GM12875 (cell line): ENCODE measurements around the gene JTB.

Experiments used
- H3K4me3 ChIP-seq: one replicate; pipeline ENCODE4 v1.5.1; 2011; ENCODE audit warnings: low read depth, low read length, control low read depth
- CTCF ChIP-seq: IDR thresholded peaks from 2 replicates; pipeline ENCODE4 v1.5.1; 2011; ENCODE audit warnings: low read depth, mild to moderate bottlenecking, control low read depth, inconsistent platforms, low read length, moderate library complexity, borderline replicate concordance; ENCODE audit not compliant: insufficient read depth

The JTB gene

GRCh38 chr1:153951801-153952200 is 25.7 kb downstream of the JTB start:
- no peak for TF ChIP-seq CTCF

GRCh38 chr1:153951183-153951582 is 26.3 kb downstream of the JTB start:
- TF ChIP-seq CTCF = no peak
- H3K4me3 ChIP-seq = no peak overlapping the region

More at GRCh38 chr1:153951801-153952200, 25.7 kb downstream of the JTB start:
- H3K4me3 ChIP-seq = no peak overlapping the region

GRCh38 chr1:153946622-153947241 is 30.7 kb downstream of the JTB start, which contains the start of gene DENND4B:
DENND4B (minus strand) TSS chr1:153946718; CDS start chr1:153944374, 2,344 bp downstream.
- peak; percentile 97 for TF ChIP-seq CTCF
- peak within 1 kb of the TSS; percentile 92 for H3K4me3 ChIP-seq

GRCh38 chr1:153945795-153946621 is 31.5 kb downstream of the JTB start:
- TF ChIP-seq CTCF = no peak
- H3K4me3 ChIP-seq = peak overlapping the region; percentile 92

- TF ChIP-seq CTCF = no peak
- H3K4me3 ChIP-seq = peak overlapping the region; percentile 92
Observed at GRCh38 chr1:153945131-153945794, 32.2 kb downstream of the JTB start.

GRCh38 chr1:153944827-153945117 is 32.7 kb downstream of the JTB start:
- peak overlapping the region; percentile 92 for H3K4me3 ChIP-seq
- no peak for TF ChIP-seq CTCF
